Right lobe of liver (tissue), 6 donors: ENCODE results near the gene BMX. TPM values are rescaled to one million over a fixed set of nuclear protein-coding genes. Genes with fewer than 3 reads are reported as not detected.

Experiments used
- ATAC-seq, 4 donors: fragments of 200-7000 bp; cut with Tn5 transposase; one replicate each; pipeline ENCODE4 v1.9.1; 2020; ENCODE audit warnings: mild to moderate bottlenecking in 4 of 4, moderate library complexity in 4 of 4
- DNase-seq, 3 donors: peaks; one replicate each; pipeline ENCODE4 v3.0.0-alpha.2; 2020
- H3K27ac ChIP-seq, 3 donors: fragments of 200-600 bp; one replicate each; pipeline ENCODE4 v1.8.0; 2022
- H3K27me3 ChIP-seq, 2 donors: fragments of 200-600 bp; one replicate each; pipeline ENCODE4 v1.8.0; 2022
- H3K36me3 ChIP-seq, 4 donors: fragments of 200-600 bp; sonication (generic) in 1 of 4; one replicate each; pipeline versions ENCODE4 v1.5.1 to v1.8.0; 2017 to 2022; ENCODE audit warnings: control low read depth in 1 of 4
- H3K4me1 ChIP-seq, 4 donors: fragments of 200-600 bp; sonication (generic) in 1 of 4; one replicate each; pipeline versions ENCODE4 v1.5.1 to v1.8.0; 2017 to 2022; ENCODE audit warnings: control low read depth in 1 of 4
- H3K4me3 ChIP-seq, 3 donors: fragments of 200-600 bp; one replicate each; pipeline ENCODE4 v1.8.0; 2022
- H3K9me3 ChIP-seq, 4 donors: fragments of 200-600 bp; sonication (generic) in 1 of 4; one replicate each; pipeline versions ENCODE4 v1.5.1 to v1.8.0; 2017 to 2022; ENCODE audit warnings: control low read depth in 1 of 4
- POLR2A ChIP-seq: fragments of 450-650 bp; IDR thresholded peaks from one replicate; pipeline ENCODE4 v1.6.1; 2017; ENCODE audit warnings: antibody characterized with exemption, mild to moderate bottlenecking
- WGBS: methylation state at CpG from one replicate; pipeline ENCODE4 v1.1.6; 2018; ENCODE audit warnings: low coverage, low lambda C conversion rate; ENCODE audit not compliant: insufficient coverage; ENCODE audit errors: missing lambda C conversion rate; 5-methylcytosine and 5-hydroxymethylcytosine counted together
- intact Hi-C, 2 donors: fragments of 100-400 bp; cut with DNase I; formaldehyde crosslinking; loops; one replicate each; pipeline versions ENCODE4 v1.11.2 to v1.14.1; 2022
- total RNA-seq, 6 experiments: library from RNA; depleted of rRNA in 2 of 6; stranded (reverse); fragments of >200 nt in 2 of 6; fragmentation: NEBNext Ultra II Directional in 3 of 6; extraction: Animal tissue kit (Norgen Biotek cat#: 25700) in 3 of 6; gene quantifications; one replicate each; pipeline versions ENCODE4 v1.1.0 to v1.2.4, GENCODE V29; 2016 to 2023
- TF ChIP-seq, protein P1 (sequence below), 4 donors: fragments of 200-600 bp in 3 of 4; fragments of 450-650 bp in 1 of 4; IDR thresholded peaks; one replicate each; pipeline versions ENCODE4 v1.5.1 to v1.8.0; 2016 to 2022; ENCODE audit warnings: antibody characterized with exemption in 4 of 4, mild to moderate bottlenecking in 2 of 4
- donor health status: DM: no; HTN: yes; CAD: no.
- donor health status: DM: no; HTN: no; CAD: no.
- donor health status: DM: no; HTN: no; CAD: no.
- donor health status: DM: no; HTN: yes; CAD: no.
- donor health status: DM: no; HTN: yes; CAD: no.

Gene BMX
- total RNA-seq, 6 experiments from 2014 or later = 0.33 to 1.7 (median 0.45) TPM

- DNase-seq (no peak), ATAC-seq (no peak)
- Histone ChIP-seq H3K9me3 (no peaks in the 10 kb centered on the region), H3K36me3 (no peaks in the 10 kb centered on the region), H3K27ac (no peak overlapping the region), H3K4me1 (no peaks in the 10 kb centered on the region), H3K27me3 (no peaks in the 10 kb centered on the region), H3K4me3 (no peak overlapping the region)
- 69% methylated on average over 2 of the region's 2 CpGs for WGBS
- TF ChIP-seq, protein P1, sequence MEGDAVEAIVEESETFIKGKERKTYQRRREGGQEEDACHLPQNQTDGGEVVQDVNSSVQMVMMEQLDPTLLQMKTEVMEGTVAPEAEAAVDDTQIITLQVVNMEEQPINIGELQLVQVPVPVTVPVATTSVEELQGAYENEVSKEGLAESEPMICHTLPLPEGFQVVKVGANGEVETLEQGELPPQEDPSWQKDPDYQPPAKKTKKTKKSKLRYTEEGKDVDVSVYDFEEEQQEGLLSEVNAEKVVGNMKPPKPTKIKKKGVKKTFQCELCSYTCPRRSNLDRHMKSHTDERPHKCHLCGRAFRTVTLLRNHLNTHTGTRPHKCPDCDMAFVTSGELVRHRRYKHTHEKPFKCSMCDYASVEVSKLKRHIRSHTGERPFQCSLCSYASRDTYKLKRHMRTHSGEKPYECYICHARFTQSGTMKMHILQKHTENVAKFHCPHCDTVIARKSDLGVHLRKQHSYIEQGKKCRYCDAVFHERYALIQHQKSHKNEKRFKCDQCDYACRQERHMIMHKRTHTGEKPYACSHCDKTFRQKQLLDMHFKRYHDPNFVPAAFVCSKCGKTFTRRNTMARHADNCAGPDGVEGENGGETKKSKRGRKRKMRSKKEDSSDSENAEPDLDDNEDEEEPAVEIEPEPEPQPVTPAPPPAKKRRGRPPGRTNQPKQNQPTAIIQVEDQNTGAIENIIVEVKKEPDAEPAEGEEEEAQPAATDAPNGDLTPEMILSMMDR (IDR thresholded peaks at IDR 0.05) = no peak
- intact Hi-C loops = no loop called here
Measured at GRCh38 chrX:15547356-15547755, 46.7 kb downstream of the BMX start.

- Histone ChIP-seq H3K27ac (no peak overlapping the region), H3K36me3 (no peaks in the 10 kb centered on the region), H3K27me3 (no peaks in the 10 kb centered on the region), H3K4me1 (no peaks in the 10 kb centered on the region), H3K9me3 (no peaks in the 10 kb centered on the region), H3K4me3 (no peak overlapping the region)
- TF ChIP-seq, protein P1 (IDR thresholded peaks at IDR 0.05) = no peak
- no peak for TF ChIP-seq POLR2A
- 28% methylated on average over 4 of the region's 8 CpGs for WGBS
- intact Hi-C loops = no loop called here
- DNase-seq = no peak
- ATAC-seq = peak in 1 of 4 donors; percentile 39
Measured at GRCh38 chrX:15549189-15550012, 48.8 kb downstream of the BMX start.

GRCh38 chrX:15559227-15559626 is 58.6 kb downstream of the BMX start:
- intact Hi-C loops = no loop called here
- WGBS = 65% methylated on average over 2 of the region's 3 CpGs
- no peaks in the 10 kb centered on the region for H3K4me1 ChIP-seq

GRCh38 chrX:15560924-15561323 is 60.3 kb downstream of the BMX start:
- no peaks in the 10 kb centered on the region for H3K27me3 ChIP-seq
- H3K4me3 ChIP-seq = no peak overlapping the region
- intact Hi-C loops = no loop called here
- TF ChIP-seq, protein P1 (IDR thresholded peaks at IDR 0.05) = no peak
- no peaks in the 10 kb centered on the region for H3K36me3 ChIP-seq
- ATAC-seq (no peak), DNase-seq (no peak)
- peaks cover 0 to 4% (median 0%) of the 10 kb centered on the region in 4 donors for H3K4me1 ChIP-seq
- H3K27ac ChIP-seq = no peak overlapping the region
- H3K9me3 ChIP-seq = no peaks in the 10 kb centered on the region
- 35% methylated on average over 2 of the region's 3 CpGs for WGBS

More at GRCh38 chrX:15559227-15559626, 58.6 kb downstream of the BMX start:
- ATAC-seq (no peak), DNase-seq (no peak)
- H3K36me3 ChIP-seq = no peaks in the 10 kb centered on the region
- H3K27ac ChIP-seq = no peak overlapping the region
- H3K9me3 ChIP-seq = no peaks in the 10 kb centered on the region
- H3K27me3 ChIP-seq = no peaks in the 10 kb centered on the region
- H3K4me3 ChIP-seq = no peak overlapping the region
- TF ChIP-seq POLR2A = no peak
- TF ChIP-seq, protein P1 (IDR thresholded peaks at IDR 0.05) = no peak
